Measurements from ENCODE around the gene ALAS1.

GRCh38 chr3:52203701-52204100 lies 5.7 kb downstream of the ALAS1 start:
- no peak for TF ChIP-seq CTCF (IDR thresholded peaks at IDR 0.05)
- no peak for TF ChIP-seq POLR2A (IDR thresholded peaks at IDR 0.05)

Data from adrenal gland (tissue), 5 donors.